GM18870 (cell line): ENCODE results near the gene C17orf114.

Experiments used
- ATAC-seq: cut with Tn5 transposase; IDR thresholded peaks from one replicate; pipeline ENCODE4 v1.9.1; 2021; ENCODE audit warnings: moderate library complexity; ENCODE audit not compliant: unreplicated experiment

Gene C17orf114

GRCh38 chr17:4823373-4824089 lies 21.4 kb upstream of the C17orf114 start:
- ATAC-seq: no peak

GRCh38 chr17:4822835-4823234 lies 20.7 kb upstream of the C17orf114 start:
- no peak for ATAC-seq

DNA sequence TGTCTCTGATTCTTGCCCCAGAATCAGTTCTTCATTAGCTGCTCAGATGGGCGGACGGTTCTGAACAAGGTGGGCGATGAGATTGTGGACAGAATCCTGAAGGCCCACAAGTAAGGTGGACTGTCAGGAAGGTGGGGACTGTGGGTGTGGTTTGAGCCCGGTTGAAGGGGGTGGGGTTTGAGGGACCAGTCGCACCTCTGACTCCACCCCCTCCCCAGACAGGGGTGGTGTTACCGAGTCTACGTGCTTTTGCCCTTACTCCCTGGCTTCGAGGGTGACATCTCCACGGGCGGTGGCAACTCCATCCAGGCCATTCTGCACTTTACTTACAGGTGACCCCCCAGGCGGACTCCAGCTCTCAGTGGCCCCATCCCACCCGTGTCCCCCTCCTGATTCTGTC lies 16.1 kb upstream of the C17orf114 start:
- ATAC-seq: no peak

GRCh38 chr17:4816826-4817225 lies 14.7 kb upstream of the C17orf114 start:
- no peak for ATAC-seq

DNA sequence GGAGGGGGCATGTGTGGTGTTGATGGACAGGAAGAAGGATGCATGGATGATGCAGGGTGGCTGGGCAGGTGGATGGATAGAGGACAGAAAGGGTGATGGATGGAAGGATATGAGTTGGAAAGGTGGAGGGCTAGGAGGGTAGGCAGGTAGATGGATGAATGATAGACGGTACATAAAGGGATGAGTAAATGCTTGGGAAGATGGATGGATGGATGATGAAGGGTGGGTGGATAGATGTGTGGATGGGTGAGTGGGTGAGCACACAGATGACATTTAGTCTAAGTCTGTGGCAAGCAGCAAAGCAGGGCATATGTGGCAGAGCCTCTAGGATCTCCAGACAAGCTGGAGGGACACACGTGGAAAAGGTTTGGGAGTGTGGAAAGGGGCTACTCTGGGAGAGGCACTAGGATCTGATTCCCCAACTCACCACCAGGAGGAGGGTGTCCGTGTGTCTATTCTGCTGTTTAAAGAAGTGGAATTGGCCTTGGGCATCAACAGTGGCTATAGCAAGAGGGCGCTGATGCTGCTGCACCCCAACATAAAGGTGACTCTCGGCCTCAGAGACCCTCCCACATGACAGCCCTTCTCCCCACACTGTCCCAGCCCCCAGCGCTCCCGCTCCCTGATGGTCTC lies 13.0 kb upstream of the C17orf114 start:
- no peak for ATAC-seq

GRCh38 chr17:4812690-4813089 lies 10.6 kb upstream of the C17orf114 start:
- no peak for ATAC-seq

DNA sequence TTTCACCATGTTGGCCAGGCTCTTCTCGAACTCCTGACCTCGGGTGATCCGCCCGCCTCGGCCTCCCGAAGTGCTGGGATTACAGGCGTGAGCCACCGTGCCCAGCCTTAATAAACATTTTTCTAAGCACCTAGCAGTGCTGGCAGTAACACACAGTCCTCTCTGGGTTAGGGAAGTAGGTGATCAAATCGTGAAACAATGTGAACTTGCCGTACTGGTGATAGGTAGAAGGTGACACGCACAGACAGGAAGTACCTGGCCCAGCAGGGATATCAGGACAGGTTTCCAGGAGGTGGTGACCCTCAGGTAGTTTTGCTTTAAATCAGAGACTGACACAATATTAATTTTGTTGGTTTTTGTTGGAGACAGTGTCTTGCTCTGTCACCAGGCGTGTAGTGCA lies 9.3 kb upstream of the C17orf114 start:
- no peak for ATAC-seq

- ATAC-seq: no peak
Observed at GRCh38 chr17:4810696-4811290, 8.7 kb upstream of the C17orf114 start.

DNA sequence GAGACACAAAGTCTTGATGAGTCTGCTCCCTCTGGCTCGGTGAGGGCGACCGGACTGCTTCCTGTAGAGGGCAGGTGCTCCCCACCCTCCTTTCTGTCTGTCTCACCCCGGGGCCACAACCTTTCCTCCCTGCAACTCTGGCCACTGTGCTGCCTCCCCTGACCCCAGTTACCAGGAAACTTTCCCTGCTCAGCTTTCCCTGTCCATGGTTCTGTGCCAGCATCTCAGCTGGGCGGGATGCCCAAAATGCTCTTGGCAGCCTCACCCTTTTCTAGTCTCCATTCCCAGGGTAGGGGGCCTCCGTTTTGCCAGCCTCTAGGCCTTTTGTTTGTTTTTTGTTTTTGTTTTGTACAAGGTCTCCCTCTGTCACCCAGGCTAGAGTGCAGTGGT lies 6.2 kb upstream of the C17orf114 start:
- ATAC-seq: no peak

DNA sequence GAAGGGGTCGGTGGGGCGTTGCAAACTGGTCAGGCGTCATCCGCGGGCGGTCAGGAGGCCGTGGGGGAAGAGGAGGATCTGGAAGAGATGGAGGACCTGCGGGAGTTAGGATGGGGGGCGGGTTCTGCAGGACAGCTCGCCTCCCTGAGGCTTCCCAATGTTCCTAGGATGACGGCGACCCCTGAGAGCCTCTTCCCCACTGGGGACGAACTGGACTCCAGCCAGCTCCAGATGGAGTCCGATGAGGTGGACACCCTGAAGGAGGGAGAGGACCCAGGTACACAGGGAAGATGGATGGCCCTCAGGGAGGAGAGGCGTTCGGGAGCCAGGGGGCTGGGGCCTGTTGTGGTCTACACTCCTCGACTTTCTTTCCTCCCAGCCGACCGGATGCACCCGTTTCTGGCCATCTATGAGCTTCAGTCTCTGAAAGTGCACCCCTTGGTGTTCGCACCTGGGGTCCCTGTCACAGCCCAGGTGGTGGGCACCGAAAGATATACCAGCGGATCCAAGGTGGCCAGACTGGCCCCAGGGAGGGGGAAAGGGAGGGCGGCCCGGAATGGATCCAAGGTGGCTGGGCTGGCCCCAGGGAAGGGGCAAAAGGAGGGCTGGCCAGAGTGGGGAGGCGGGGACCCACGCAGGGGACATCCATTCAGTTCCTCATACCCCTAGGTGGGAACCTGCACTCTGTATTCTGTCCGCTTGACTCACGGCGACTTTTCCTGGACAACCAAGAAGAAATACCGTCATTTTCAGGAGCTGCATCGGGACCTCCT lies 5.7 kb upstream of the C17orf114 start:
- no peak for ATAC-seq

DNA sequence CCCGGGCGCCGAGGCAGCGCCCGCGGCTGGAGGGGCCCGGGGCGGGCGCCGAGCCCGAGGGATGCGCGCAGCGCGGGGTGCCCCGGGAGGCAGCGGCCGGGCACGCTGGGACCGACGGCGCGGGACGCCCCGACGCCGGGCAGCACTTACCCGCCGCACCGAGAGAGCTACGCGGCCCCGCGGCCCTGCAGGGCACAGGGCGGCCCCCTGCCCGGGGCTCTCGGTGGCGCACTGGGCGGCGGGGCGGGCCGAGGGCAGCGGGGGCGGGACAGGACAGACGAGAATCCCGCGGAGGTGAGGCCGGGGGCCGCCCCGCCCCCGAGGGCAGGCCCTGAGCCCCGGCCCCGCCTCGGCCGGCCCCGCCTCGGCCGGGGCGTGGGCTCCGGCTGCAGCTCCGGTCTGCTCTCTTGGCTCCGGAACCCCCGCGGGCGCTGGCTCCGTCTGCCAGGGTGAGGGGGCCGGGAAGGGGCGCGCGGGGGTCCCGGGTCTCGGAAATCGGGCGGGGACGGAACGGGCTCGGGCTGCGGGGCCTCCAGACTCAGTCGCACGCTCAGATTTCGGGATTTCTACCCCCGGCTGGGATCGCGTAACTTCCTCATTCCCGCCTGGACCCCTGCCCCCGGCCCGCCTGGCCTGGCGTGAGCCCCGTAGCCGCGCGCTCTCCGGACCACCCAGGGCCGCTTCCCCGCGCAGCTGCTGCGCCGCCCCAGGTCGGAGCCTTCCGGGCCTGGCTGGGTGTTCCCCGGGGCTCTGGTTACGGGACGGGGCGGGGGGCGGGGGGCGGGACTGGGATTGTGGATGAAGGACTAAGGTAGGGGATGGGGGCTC lies 4.9 kb upstream of the C17orf114 start, which contains the start of gene PLD2:
TSS of gene PLD2 (plus strand) at position 376 of the 828 bp plus-strand sequence. CDS start 621 bp downstream, outside the sequence.
- no peak for ATAC-seq

DNA sequence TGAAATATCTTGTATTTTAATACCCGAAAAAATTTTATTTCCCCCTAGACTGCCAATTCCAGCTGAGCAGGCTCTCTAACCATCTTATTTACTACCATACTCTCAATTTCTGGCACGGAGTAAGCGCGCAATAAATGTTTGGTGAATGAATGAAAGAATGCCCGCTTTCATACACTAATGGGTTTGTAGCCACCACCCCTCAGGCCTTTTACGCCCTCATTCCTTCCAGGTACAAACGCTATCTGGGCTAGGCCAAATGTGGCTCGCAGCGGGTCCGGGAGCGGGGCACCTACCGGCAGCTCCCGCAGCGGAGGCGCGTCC lies 4.3 kb upstream of the C17orf114 start:
- ATAC-seq: no peak

DNA sequence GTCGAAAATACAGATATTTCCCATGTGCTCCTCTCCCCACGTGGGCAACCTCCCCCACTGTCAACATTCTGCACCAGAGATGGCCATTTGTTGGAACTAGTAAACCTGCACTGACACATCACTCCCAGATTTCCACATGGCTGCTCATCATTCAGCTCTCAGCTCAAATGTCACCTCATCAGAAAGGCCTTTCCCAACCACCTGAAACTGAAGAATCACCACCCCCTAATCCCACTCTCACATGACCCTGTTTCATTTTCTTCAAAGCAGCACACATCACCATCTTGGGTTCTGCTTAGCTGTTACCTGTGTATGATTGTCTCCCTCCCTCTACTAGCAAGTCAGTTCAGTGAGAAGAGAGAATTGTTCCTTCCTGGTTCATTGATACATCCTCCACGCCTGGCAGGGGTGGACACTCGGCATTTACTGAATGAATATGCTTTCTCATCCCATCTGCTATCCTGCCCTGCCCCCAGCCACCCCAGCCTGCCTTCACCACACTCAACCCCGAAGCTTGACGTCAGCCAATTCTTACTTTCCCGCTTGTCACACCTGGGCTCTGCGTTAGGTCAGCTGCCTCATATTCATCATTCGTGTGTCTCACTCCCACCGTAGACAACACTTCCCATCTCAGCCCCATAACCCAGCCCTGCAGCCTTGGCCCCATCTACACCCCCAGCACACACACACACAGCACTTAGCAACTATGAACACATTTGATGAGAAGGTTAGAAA lies 1.5 kb downstream of the C17orf114 start:
- no peak for ATAC-seq

DNA sequence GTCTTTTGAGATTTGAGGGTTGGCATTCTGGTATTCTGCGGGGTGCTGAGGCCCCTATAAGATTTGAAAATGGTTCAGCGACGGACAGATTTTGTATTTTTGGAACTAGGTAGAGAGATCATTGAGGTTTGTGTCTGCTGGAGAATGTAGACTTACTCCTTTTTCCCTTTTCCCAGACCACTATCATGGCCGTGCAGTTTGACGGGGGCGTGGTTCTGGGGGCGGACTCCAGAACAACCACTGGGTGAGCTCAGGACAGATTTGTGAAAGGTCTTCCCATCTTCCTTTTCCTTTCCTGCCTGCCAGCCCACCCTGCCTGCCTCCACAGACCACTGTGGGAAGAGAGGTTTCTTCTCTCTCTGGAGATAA lies 5.6 kb downstream of the C17orf114 start:
- ATAC-seq: no peak

DNA sequence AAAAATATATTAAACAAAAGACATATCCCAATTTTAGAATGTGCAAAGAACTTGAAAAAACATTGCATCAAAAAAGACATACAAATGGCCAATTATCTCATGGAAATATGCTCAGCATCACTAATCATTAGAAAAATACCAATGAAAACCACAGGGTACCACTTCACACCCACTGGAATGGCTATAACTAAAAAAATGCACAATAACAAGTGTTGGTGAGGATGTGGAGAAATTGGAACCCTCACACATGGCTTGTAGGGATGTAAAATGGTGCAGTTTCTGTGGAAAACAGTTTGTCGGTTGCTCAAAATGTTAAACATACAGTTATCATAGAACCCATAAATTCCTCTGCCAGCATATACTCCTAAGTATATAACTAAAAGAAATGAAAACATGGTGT lies 7.0 kb downstream of the C17orf114 start:
- ATAC-seq: no peak

DNA sequence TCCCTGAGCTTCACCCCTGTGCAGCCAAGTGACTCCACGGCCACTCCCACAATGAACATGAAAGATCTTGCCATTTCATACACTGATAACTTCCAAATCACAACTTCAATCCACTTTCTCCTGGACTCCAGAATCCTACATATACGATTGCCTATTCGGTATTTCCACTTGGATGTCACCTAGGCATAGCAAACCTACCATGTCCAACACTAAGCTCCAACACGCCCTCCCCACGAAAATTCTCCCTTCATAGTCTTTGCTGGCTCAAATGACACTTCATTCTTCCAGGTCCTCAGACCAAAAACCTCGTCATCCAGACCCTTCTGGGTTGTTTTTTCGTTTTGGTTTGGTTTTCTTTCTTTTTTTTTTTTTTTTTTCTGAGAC lies 11.4 kb downstream of the C17orf114 start:
- no peak for ATAC-seq

GRCh38 chr17:4789951-4790704 lies 12.0 kb downstream of the C17orf114 start:
- ATAC-seq: no peak

DNA sequence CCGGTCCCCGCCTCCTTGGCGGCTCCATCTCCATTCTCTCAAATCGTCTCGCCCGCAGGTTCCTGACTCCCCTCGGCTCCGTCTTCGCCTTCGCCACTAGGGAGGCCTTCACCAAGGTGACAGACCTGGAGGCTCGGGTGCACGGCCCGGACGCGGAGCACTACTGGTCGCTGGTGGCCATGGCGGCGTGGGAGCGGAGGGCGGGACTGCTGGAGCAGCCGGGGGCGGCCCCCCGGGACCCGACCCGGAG lies 12.5 kb downstream of the C17orf114 start:
- ATAC-seq: no peak

GRCh38 chr17:4788807-4789700 lies 13.1 kb downstream of the C17orf114 start, which contains the start of gene GLTPD2:
Gene GLTPD2, plus strand, starts transcription at chr17:4788964. Its CDS starts 48 bp downstream, at chr17:4789012.
- ATAC-seq: no peak
